DOHH2 (cell line): ENCODE measurements around the gene C16orf96.

Source experiments
- EZH2phosphoT487 ChIP-seq: fragments of 200-600 bp; sonication (generic); IDR thresholded peaks from 2 replicates; pipeline ENCODE4 v1.6.1; 2017; ENCODE audit warnings: borderline replicate concordance, mild to moderate bottlenecking, antibody characterized with exemption, low read length, moderate library complexity, mixed read lengths
- TF ChIP-seq, protein P1 (sequence below): fragments of 200-600 bp; sonication (generic); IDR thresholded peaks from one replicate; pipeline ENCODE4 v1.5.1; 2014; ENCODE audit warnings: antibody characterized with exemption, mild to moderate bottlenecking, low read depth, low read length; ENCODE audit not compliant: poor library complexity, severe bottlenecking

DNA sequence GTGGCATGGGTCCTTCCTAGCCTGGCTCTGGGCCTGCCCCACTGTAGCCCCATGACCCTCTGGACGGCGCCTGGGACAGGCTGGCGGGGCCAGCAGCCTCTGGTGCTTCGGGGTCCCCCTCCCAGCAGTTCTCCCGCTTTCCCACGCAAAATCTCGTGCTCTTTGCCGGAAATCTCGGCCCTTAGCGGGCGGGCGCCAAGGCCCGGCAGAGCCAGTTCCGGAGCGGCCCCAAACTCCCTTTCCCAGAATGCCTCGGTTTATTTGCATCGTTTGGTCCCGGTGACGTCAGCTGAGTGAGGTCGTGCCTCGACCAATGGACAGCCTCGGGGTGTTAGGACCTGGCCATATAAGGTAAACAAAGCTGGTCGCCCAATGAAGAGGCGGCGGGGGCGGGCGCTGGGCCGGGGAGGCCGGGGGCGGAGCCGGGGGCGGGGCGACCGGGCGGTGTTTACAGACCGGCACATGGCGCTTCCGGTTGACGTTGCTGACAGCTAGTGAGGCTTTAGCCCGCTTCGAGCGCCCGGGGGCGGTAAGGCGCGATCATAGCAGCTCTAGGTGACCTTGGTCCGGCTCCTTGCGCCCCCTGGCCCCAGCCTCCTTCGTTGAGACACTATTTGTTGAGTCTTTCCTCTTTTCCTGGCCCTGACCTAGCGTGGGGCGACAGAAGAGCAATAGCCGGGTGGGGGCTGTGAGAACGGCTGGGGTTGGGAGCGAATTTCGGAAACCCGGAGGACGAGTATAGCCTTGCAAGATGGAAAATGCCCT, 60.1 kb downstream of the C16orf96 start:
- TF ChIP-seq, protein P1, sequence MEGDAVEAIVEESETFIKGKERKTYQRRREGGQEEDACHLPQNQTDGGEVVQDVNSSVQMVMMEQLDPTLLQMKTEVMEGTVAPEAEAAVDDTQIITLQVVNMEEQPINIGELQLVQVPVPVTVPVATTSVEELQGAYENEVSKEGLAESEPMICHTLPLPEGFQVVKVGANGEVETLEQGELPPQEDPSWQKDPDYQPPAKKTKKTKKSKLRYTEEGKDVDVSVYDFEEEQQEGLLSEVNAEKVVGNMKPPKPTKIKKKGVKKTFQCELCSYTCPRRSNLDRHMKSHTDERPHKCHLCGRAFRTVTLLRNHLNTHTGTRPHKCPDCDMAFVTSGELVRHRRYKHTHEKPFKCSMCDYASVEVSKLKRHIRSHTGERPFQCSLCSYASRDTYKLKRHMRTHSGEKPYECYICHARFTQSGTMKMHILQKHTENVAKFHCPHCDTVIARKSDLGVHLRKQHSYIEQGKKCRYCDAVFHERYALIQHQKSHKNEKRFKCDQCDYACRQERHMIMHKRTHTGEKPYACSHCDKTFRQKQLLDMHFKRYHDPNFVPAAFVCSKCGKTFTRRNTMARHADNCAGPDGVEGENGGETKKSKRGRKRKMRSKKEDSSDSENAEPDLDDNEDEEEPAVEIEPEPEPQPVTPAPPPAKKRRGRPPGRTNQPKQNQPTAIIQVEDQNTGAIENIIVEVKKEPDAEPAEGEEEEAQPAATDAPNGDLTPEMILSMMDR = peak; percentile 67
- TF ChIP-seq EZH2phosphoT487 = no peak
